IMR-90 (cell line): Measurements from ENCODE around the gene VPS39. TPM values are rescaled to one million over a fixed set of nuclear protein-coding genes. Genes with fewer than 3 reads are reported as not detected.

ENCODE experiments used
- ATAC-seq: fragments of 200-7000 bp; cut with Tn5 transposase; 2 replicates; pipeline ENCODE4 v1.9.1; 2020; ENCODE audit warnings: low read depth, mild to moderate bottlenecking, moderate library complexity
- BruUV-seq: library from RNA; stranded (reverse); fragments of 400-500 nt; replicated peaks from 2 replicates; lab custom pipeline; 2021; lab: Mats Ljungman, UMichigan
- CTCF ChIA-PET: fragments of 300-600 bp; formaldehyde crosslinking; extraction: SDS; loops from one replicate; lab custom pipeline; 2021; ENCODE audit warnings: antibody characterized with exemption; lab: Yijun Ruan, JAX
- POLR2A ChIA-PET: fragments of 300-600 bp; sonication (Branson Sonifier 250); formaldehyde crosslinking; loops from one replicate; lab custom pipeline; 2022; ENCODE audit warnings: antibody characterized with exemption; ENCODE audit not compliant: unreplicated experiment; lab: Charles Lee
- DNase-seq: peaks from one replicate; pipeline ENCODE4 v3.0.0; 2013
- H2AFZ ChIP-seq: replicated peaks from 2 replicates; pipeline ENCODE3; 2013; ENCODE audit warnings: low read length, mild to moderate bottlenecking; ENCODE audit not compliant: poor library complexity
- H2AK5ac ChIP-seq: 2 replicates; pipeline ENCODE4 v1.6.1; 2013; ENCODE audit warnings: low read depth, low read length, inconsistent platforms
- H2AK9ac ChIP-seq: replicated peaks from 2 replicates; pipeline ENCODE3; 2013; ENCODE audit warnings: mild to moderate bottlenecking, low read depth, low read length, moderate library complexity; ENCODE audit not compliant: poor library complexity
- H2BK120ac ChIP-seq: 2 replicates; pipeline ENCODE4 v1.6.1; 2013; ENCODE audit warnings: low read depth, low read length, inconsistent platforms
- H2BK15ac ChIP-seq: 3 replicates; pipeline ENCODE4 v1.6.1; 2013; ENCODE audit warnings: low read depth, low read length, inconsistent platforms
- H2BK20ac ChIP-seq: 2 replicates; pipeline ENCODE4 v1.6.1; 2013; ENCODE audit warnings: low read depth, mild to moderate bottlenecking, inconsistent platforms, low read length, moderate library complexity
- H2BK5ac ChIP-seq: 2 replicates; pipeline ENCODE4 v1.6.1; 2013; ENCODE audit warnings: mild to moderate bottlenecking, low read depth, low read length, inconsistent platforms; ENCODE audit not compliant: poor library complexity, severe bottlenecking
- H3K14ac ChIP-seq: replicated peaks from 2 replicates; pipeline ENCODE4 v1.6.1; 2013; ENCODE audit warnings: low read depth, low read length, inconsistent platforms
- H3K18ac ChIP-seq: 2 replicates; pipeline ENCODE4 v1.6.1; 2013; ENCODE audit warnings: low read depth, low read length, control low read depth
- H3K23ac ChIP-seq: 2 replicates; pipeline ENCODE4 v1.6.1; 2013; ENCODE audit warnings: low read depth, low read length, inconsistent platforms
- H3K27ac ChIP-seq: 2 replicates; pipeline ENCODE4 v1.5.1; 2013; ENCODE audit warnings: mild to moderate bottlenecking, control low read depth, low read length; ENCODE audit not compliant: insufficient read depth
- H3K27me3 ChIP-seq: 2 replicates; pipeline ENCODE4 v1.6.1; 2013; ENCODE audit warnings: low read length; ENCODE audit not compliant: control insufficient read depth, insufficient read depth
- H3K36me3 ChIP-seq: 2 replicates; pipeline ENCODE4 v1.6.1; 2013; ENCODE audit warnings: low read length, mixed read lengths; ENCODE audit not compliant: control insufficient read depth, insufficient read depth
- H3K4ac ChIP-seq: 2 replicates; pipeline ENCODE4 v1.6.1; 2013; ENCODE audit warnings: low read depth, low read length, inconsistent platforms
- H3K4me1 ChIP-seq: 2 replicates; pipeline ENCODE4 v1.6.1; 2013; ENCODE audit warnings: low read length, mixed read lengths; ENCODE audit not compliant: control insufficient read depth, insufficient read depth
- H3K4me2 ChIP-seq: 2 replicates; pipeline ENCODE4 v1.6.1; 2013; ENCODE audit warnings: low read depth, mild to moderate bottlenecking, control low read depth, low read length, moderate library complexity
- H3K4me3 ChIP-seq: 2 replicates; pipeline ENCODE4 v1.5.1; 2013; ENCODE audit warnings: low read depth, mild to moderate bottlenecking, control low read depth, low read length, moderate library complexity; ENCODE audit not compliant: insufficient read depth
- H3K56ac ChIP-seq: 2 replicates; pipeline ENCODE4 v1.6.1; 2013; ENCODE audit warnings: low read length, inconsistent platforms; ENCODE audit not compliant: insufficient read depth; ENCODE audit errors: extremely low read depth
- H3K79me1 ChIP-seq, 2 experiments: 2 replicates each; pipeline ENCODE4 v1.6.1; 2013; ENCODE audit warnings: low read length in 2 of 2, inconsistent platforms in 1 of 2, low read depth in 1 of 2
- H3K9ac ChIP-seq: 2 replicates; pipeline ENCODE4 v1.6.1; 2013; ENCODE audit warnings: low read depth, low read length, control low read depth
- H3K9me1 ChIP-seq: 2 replicates; pipeline ENCODE4 v1.6.1; 2013; ENCODE audit warnings: low read length, inconsistent platforms; ENCODE audit not compliant: insufficient read depth
- H3K9me3 ChIP-seq: 2 replicates; pipeline ENCODE4 v1.6.1; 2013; ENCODE audit warnings: low read length; ENCODE audit not compliant: control insufficient read depth, insufficient read depth
- H4K20me1 ChIP-seq: 2 replicates; pipeline ENCODE4 v1.6.1; 2013; ENCODE audit warnings: low read length, inconsistent platforms; ENCODE audit not compliant: insufficient read depth
- H4K5ac ChIP-seq: 2 replicates; pipeline ENCODE4 v1.6.1; 2013; ENCODE audit warnings: mild to moderate bottlenecking, low read depth, low read length, control low read depth
- H4K8ac ChIP-seq, 2 experiments: 2 replicates each; pipeline ENCODE4 v1.6.1; 2013; ENCODE audit warnings: low read depth in 2 of 2, low read length in 2 of 2, control low read depth in 1 of 2, inconsistent platforms in 1 of 2
- H4K91ac ChIP-seq: 2 replicates; pipeline ENCODE4 v1.6.1; 2013; ENCODE audit warnings: low read depth, low read length, inconsistent platforms; ENCODE audit not compliant: insufficient read depth
- BHLHE40 ChIP-seq: fragments of 150-350 bp; IDR thresholded peaks from 2 replicates; pipeline ENCODE4 v1.6.1; 2016; ENCODE audit warnings: mild to moderate bottlenecking, low read depth, low read length
- CEBPB ChIP-seq: IDR thresholded peaks from 2 replicates; pipeline ENCODE4 v1.6.1; 2012; ENCODE audit warnings: low read depth, low read length, improper control_type of control experiment
- CHD1 ChIP-seq: IDR thresholded peaks from 2 replicates; pipeline ENCODE4 v1.6.1; 2012; ENCODE audit warnings: low read depth, low read length, improper control_type of control experiment
- CTCF ChIP-seq: conservative IDR thresholded peaks from 2 replicates; pipeline ENCODE4 v1.5.1; 2012; ENCODE audit warnings: mild to moderate bottlenecking, low read depth, low read length, improper control_type of control experiment
- ELK1 ChIP-seq: fragments of 150-350 bp; IDR thresholded peaks from 2 replicates; pipeline ENCODE4 v1.6.1; 2016; ENCODE audit warnings: low read depth, mild to moderate bottlenecking, low read length, moderate library complexity, borderline replicate concordance
- MAFK ChIP-seq: IDR thresholded peaks from 2 replicates; pipeline ENCODE4 v1.6.1; 2012; ENCODE audit warnings: low read depth, low read length, improper control_type of control experiment
- MAZ ChIP-seq: IDR thresholded peaks from 2 replicates; pipeline ENCODE4 v1.6.1; 2012; ENCODE audit warnings: low read depth, mild to moderate bottlenecking, low read length, improper control_type of control experiment, moderate library complexity, borderline replicate concordance
- MXI1 ChIP-seq: IDR thresholded peaks from 2 replicates; pipeline ENCODE4 v1.6.1; 2012; ENCODE audit warnings: low read depth, mild to moderate bottlenecking, low read length, moderate library complexity, borderline replicate concordance
- NFE2L2 ChIP-seq: fragments of 150-350 bp; IDR thresholded peaks from 2 replicates; pipeline ENCODE4 v1.6.1; 2016; ENCODE audit warnings: low read depth, mild to moderate bottlenecking, low read length
- POLR2A ChIP-seq: IDR thresholded peaks from 2 replicates; pipeline ENCODE4 v1.6.1; 2012; ENCODE audit warnings: mild to moderate bottlenecking, low read depth, low read length
- RAD21 ChIP-seq: IDR thresholded peaks from 2 replicates; pipeline ENCODE4 v1.6.1; 2012; ENCODE audit warnings: low read length, improper control_type of control experiment
- RCOR1 ChIP-seq: IDR thresholded peaks from 2 replicates; pipeline ENCODE4 v1.6.1; 2012; ENCODE audit warnings: mild to moderate bottlenecking, low read length, improper control_type of control experiment; ENCODE audit not compliant: insufficient replicate concordance
- SMC3 ChIP-seq: fragments of 150-350 bp; IDR thresholded peaks from 2 replicates; pipeline ENCODE4 v1.6.1; 2016; ENCODE audit warnings: low read depth, mild to moderate bottlenecking, antibody characterized with exemption, low read length, moderate library complexity
- USF2 ChIP-seq: fragments of 150-350 bp; IDR thresholded peaks from 2 replicates; pipeline ENCODE4 v1.6.1; 2017; ENCODE audit warnings: mild to moderate bottlenecking, antibody characterized with exemption, low read length, low read depth
- WGBS, 2 experiments: methylation state at CpG; one replicate each; pipeline versions ENCODE4 v1.1.5 to v1.1.7; 2013; ENCODE audit warnings: missing lambda C conversion rate in 2 of 2; ENCODE audit not compliant: insufficient read length in 1 of 2; ENCODE audit errors: extremely low coverage in 2 of 2; 5-methylcytosine and 5-hydroxymethylcytosine counted together
- dilution Hi-C: fragments of 300-500 bp; cut with HindIII; formaldehyde crosslinking; loops from one replicate; pipeline ENCODE4 v1.14.3; 2018; ENCODE audit warnings: low sequenced_read_pairs; ENCODE audit not compliant: unreplicated experiment
- in situ Hi-C: fragments of 300-500 bp; cut with MboI; formaldehyde crosslinking; loops from 3 replicates; pipeline ENCODE4 v1.14.3; 2019; ENCODE audit warnings: low sequenced_read_pairs, inconsistent platforms, mixed read lengths
- intact Hi-C: fragments of 100-400 bp; cut with micrococcal nuclease; formaldehyde crosslinking; loops from 2 replicates; pipeline ENCODE4 v1.10.0; 2022
- polyA plus RNA-seq, 3 experiments: library from polyadenylated mRNA; depleted of rRNA; stranded (reverse); fragments of >200 nt; gene quantifications; 2 replicates each; pipeline ENCODE4 v1.2.3, GENCODE V29; 2012; ENCODE audit warnings: low replicate concordance in 1 of 3
- total RNA-seq: library from RNA; depleted of rRNA; stranded (reverse); fragments of >200 nt; gene quantifications from 2 replicates; pipeline ENCODE4 v1.2.3, GENCODE V29; 2012

VPS39 gene
- total and polyA plus RNA-seq, 2 of the 4 experiments (the other 2 are of a cell fraction) = 49.7 to 52.2 TPM

GRCh38 chr15:42210696-42211095, 2.6 kb upstream of the VPS39 start:
- Histone ChIP-seq H4K91ac (no peak overlapping the region), H3K56ac (no peak overlapping the region), H4K8ac (no peak overlapping the region), H3K9me1 (peaks cover 8% of the 10 kb centered on the region; the same call in 1 of the 2 replicates), H3K79me1 (peaks cover 24 to 32% of the 10 kb centered on the region in 2 experiments), H2AK9ac (no peak overlapping the region), H4K5ac (no peak overlapping the region), H3K9ac (no peak overlapping the region), H2AK5ac (no peak overlapping the region), H3K4me3 (no peak overlapping the region), H3K14ac (no peak overlapping the region), H2BK20ac (no peak overlapping the region), H3K4me2 (no peak overlapping the region), H3K4me1 (peaks cover 4% of the 10 kb centered on the region; the same call in 1 of the 2 replicates), H3K9me3 (no peaks in the 10 kb centered on the region), H2BK15ac (no peak overlapping the region), H2AFZ (no peak overlapping the region), H3K4ac (no peak overlapping the region), H3K36me3 (peaks cover 14% of the 10 kb centered on the region), H3K18ac (no peak overlapping the region), H4K20me1 (no peaks in the 10 kb centered on the region), H3K23ac (no peak overlapping the region), H3K27ac (no peak overlapping the region), H3K27me3 (no peaks in the 10 kb centered on the region), H2BK120ac (no peak overlapping the region), H2BK5ac (no peak overlapping the region)
- BruUV-seq = no TSS peak
- in situ Hi-C loops (no loop called here), dilution Hi-C loops (no loop called here), intact Hi-C loops (loop anchor here (10.0 kb wide), 1 partner anchor 54 kb away; no protein-coding TSS in a partner anchor)
- ChIA-PET CTCF (no interaction called here), POLR2A (no interaction called here)
- WGBS, 2 experiments = 100% methylated on average over 1 of the region's 4 CpGs; no CpG with 5 or more reads in 1 of the 2 experiments
- TF ChIP-seq ELK1 = no peak
- no peak for TF ChIP-seq MAZ
- TF ChIP-seq CHD1 = no peak
- no peak for TF ChIP-seq CEBPB
- TF ChIP-seq CTCF = no peak
- TF ChIP-seq MXI1 = no peak
- no peak for TF ChIP-seq USF2
- TF ChIP-seq RCOR1 = no peak
- TF ChIP-seq POLR2A = no peak
- no peak for TF ChIP-seq BHLHE40
- TF ChIP-seq RAD21 = no peak
- no peak for TF ChIP-seq MAFK
- no peak for TF ChIP-seq NFE2L2
- no peak for TF ChIP-seq SMC3
- DNase-seq (no peak), ATAC-seq (no peak)
